HCT116 (cell line): ENCODE measurements around the gene RANGRF. TPM values are rescaled to one million over a fixed set of nuclear protein-coding genes. Genes with fewer than 3 reads are reported as not detected.

Source experiments
- ATAC-seq: fragments of 200-7000 bp; cut with Tn5 transposase; 2 replicates; pipeline ENCODE4 v1.9.1; 2020; ENCODE audit warnings: mild to moderate bottlenecking, moderate library complexity
- BruUV-seq: library from RNA; stranded (reverse); fragments of 400-500 nt; replicated peaks from 2 replicates; lab custom pipeline; 2021; lab: Mats Ljungman, UMichigan
- CTCF ChIA-PET: fragments of 300-600 bp; sonication (Branson Sonifier 250); formaldehyde crosslinking; loops from one replicate; lab custom pipeline; 2021; ENCODE audit warnings: antibody characterized with exemption; lab: Charles Lee
- POLR2A ChIA-PET: fragments of 300-600, 350-600 bp; sonication (Branson Sonifier 250); formaldehyde crosslinking; loops from one replicate; lab custom pipeline; 2021; ENCODE audit warnings: antibody characterized with exemption; lab: Charles Lee
- RAD21 ChIA-PET, 2 experiments: fragments of 300-600 bp; sonication (Branson Sonifier 250); formaldehyde crosslinking; loops; one replicate each; lab custom pipeline; 2023; ENCODE audit warnings: low total read pairs in 2 of 2; ENCODE audit not compliant: uncharacterized antibody in 2 of 2, unreplicated experiment in 2 of 2, low non-redundant PET in 1 of 2; lab: Charles Lee
- DNase-seq: peaks from one replicate; pipeline ENCODE4 v3.0.0-alpha.2; 2010; ENCODE audit warnings: low read depth, low spot score
- H2AFZ ChIP-seq: fragments of 200-600 bp; shearing (Covaris generic), sonication (generic); 2 replicates; pipeline ENCODE4 v1.6.1; 2017; ENCODE audit warnings: low read depth, mixed run types, mixed read lengths, antibody characterized with exemption, low read length; ENCODE audit not compliant: poor library complexity, severe bottlenecking
- H3K27ac ChIP-seq: 2 replicates; pipeline ENCODE4 v1.5.1; 2012; ENCODE audit warnings: low read depth, low read length
- H3K27me3 ChIP-seq: fragments of 200-600 bp; sonication (generic); 2 replicates; pipeline ENCODE4 v1.6.1; 2016; ENCODE audit warnings: mixed run types, low read length, mixed read lengths; ENCODE audit not compliant: insufficient read depth
- H3K36me3 ChIP-seq, 2 experiments: fragments of 200-500 bp in 1 of 2; fragments of 200-600 bp in 1 of 2; sonication (Bioruptor generic) in 1 of 2; sonication (generic) in 1 of 2; 2 replicates each; pipeline versions ENCODE4 v1.5.1 to v1.6.1; 2014 to 2016; ENCODE audit warnings: low read length in 2 of 2, inconsistent platforms in 1 of 2, mixed read lengths in 1 of 2, mixed run types in 1 of 2; ENCODE audit not compliant: insufficient read depth in 2 of 2, control insufficient read depth in 1 of 2
- H3K4me1 ChIP-seq, 2 experiments: fragments of 200-600 bp in 1 of 2; sonication (generic) in 1 of 2; 2 replicates each; pipeline versions ENCODE4 v1.5.1 to v1.6.1; 2012 to 2017; ENCODE audit warnings: low read length in 2 of 2, inconsistent platforms in 1 of 2, mild to moderate bottlenecking in 1 of 2, mixed read lengths in 1 of 2, mixed run types in 1 of 2, moderate library complexity in 1 of 2; ENCODE audit not compliant: insufficient read depth in 2 of 2, control insufficient read depth in 1 of 2
- H3K4me2 ChIP-seq: fragments of 200-600 bp; sonication (generic); 2 replicates; pipeline ENCODE4 v1.6.1; 2017; ENCODE audit warnings: mixed run types, low read length, mixed read lengths
- H3K4me3 ChIP-seq, 2 experiments: fragments of 200-600 bp in 1 of 2; sonication (generic) in 1 of 2; replicated peaks in 1 of 2; 2 replicates each; pipeline ENCODE4 v1.5.1; 2011 to 2016; ENCODE audit warnings: low read length in 2 of 2, control low read depth in 1 of 2, low read depth in 1 of 2, mild to moderate bottlenecking in 1 of 2, mixed read lengths in 1 of 2, mixed run types in 1 of 2
- H3K79me2 ChIP-seq: fragments of 200-600 bp; sonication (generic); 2 replicates; pipeline ENCODE4 v1.6.1; 2017; ENCODE audit warnings: mild to moderate bottlenecking, mixed run types, low read length, moderate library complexity, mixed read lengths; ENCODE audit not compliant: insufficient read depth
- H3K9ac ChIP-seq: fragments of 200-600 bp; sonication (generic); 2 replicates; pipeline ENCODE4 v1.6.1; 2016; ENCODE audit warnings: low read length, mixed read lengths
- H3K9me2 ChIP-seq: fragments of 200-600 bp; sonication (generic), shearing (Covaris generic); 2 replicates; pipeline ENCODE4 v1.6.1; 2017; ENCODE audit warnings: mixed run types, mild to moderate bottlenecking, moderate library complexity; ENCODE audit not compliant: insufficient read depth
- H3K9me3 ChIP-seq, 2 experiments: fragments of 200-500 bp in 1 of 2; fragments of 200-600 bp in 1 of 2; sonication (Bioruptor generic) in 1 of 2; sonication (generic) in 1 of 2; 2 replicates each; pipeline ENCODE4 v1.6.1; 2014 to 2017; ENCODE audit warnings: low read length in 2 of 2, mixed read lengths in 2 of 2, inconsistent platforms in 1 of 2, low read depth in 1 of 2, mild to moderate bottlenecking in 1 of 2, mixed run types in 1 of 2, moderate library complexity in 1 of 2; ENCODE audit not compliant: control insufficient read depth in 1 of 2, insufficient read depth in 1 of 2
- H4K20me1 ChIP-seq: fragments of 200-600 bp; sonication (generic), shearing (Covaris generic); 2 replicates; pipeline ENCODE4 v1.6.1; 2017; ENCODE audit warnings: mixed run types, mild to moderate bottlenecking, moderate library complexity; ENCODE audit not compliant: insufficient read depth
- CBX3 ChIP-seq: IDR thresholded peaks from 2 replicates; pipeline ENCODE4 v1.6.1; 2012; ENCODE audit warnings: low read depth
- CEBPB ChIP-seq: IDR thresholded peaks from 2 replicates; pipeline ENCODE4 v1.6.1; 2012; ENCODE audit warnings: low read depth
- ELF1 ChIP-seq: IDR thresholded peaks from 2 replicates; pipeline ENCODE4 v1.6.1; 2012; ENCODE audit warnings: low read depth, borderline replicate concordance
- MAX ChIP-seq: IDR thresholded peaks from 2 replicates; pipeline ENCODE4 v1.6.1; 2012
- POLR2A ChIP-seq: IDR thresholded peaks from 2 replicates; pipeline ENCODE4 v1.7.0; 2011; ENCODE audit warnings: borderline replicate concordance; ENCODE audit not compliant: insufficient read depth, insufficient read length; ENCODE audit errors: extremely low read depth
- RAD21 ChIP-seq: IDR thresholded peaks from 2 replicates; pipeline ENCODE4 v1.6.1; 2012; ENCODE audit warnings: low read depth, mild to moderate bottlenecking
- REST ChIP-seq: IDR thresholded peaks from 2 replicates; pipeline ENCODE4 v1.6.1; 2012; ENCODE audit warnings: low read depth
- SP1 ChIP-seq: IDR thresholded peaks from 2 replicates; pipeline ENCODE4 v1.6.1; 2012; ENCODE audit warnings: low read depth
- SRF ChIP-seq: IDR thresholded peaks from 2 replicates; pipeline ENCODE4 v1.6.1; 2012; ENCODE audit warnings: low read depth
- YY1 ChIP-seq: IDR thresholded peaks from 2 replicates; pipeline ENCODE4 v1.6.1; 2011; ENCODE audit warnings: low read length, low read depth, moderate library complexity, mild to moderate bottlenecking; ENCODE audit not compliant: insufficient replicate concordance; ENCODE audit errors: extremely low read depth
- ZBTB33 ChIP-seq: IDR thresholded peaks from 2 replicates; pipeline ENCODE4 v1.6.1; 2011; ENCODE audit warnings: mild to moderate bottlenecking, low read length, moderate library complexity; ENCODE audit not compliant: insufficient replicate concordance; ENCODE audit errors: extremely low read depth
- intact Hi-C: fragments of 100-400 bp; cut with micrococcal nuclease; formaldehyde crosslinking; loops from 2 replicates; pipeline ENCODE4 v1.10.0; 2022
- total RNA-seq: library from RNA; stranded (reverse); gene quantifications from one replicate; pipeline ENCODE4 v1.2.1, GENCODE V29; 2021; ENCODE audit not compliant: unreplicated experiment

Gene RANGRF
- total RNA-seq, 1 experiment from 2014 or later = 33.2 TPM

GRCh38 chr17:8312251-8312650, 23.8 kb downstream of the RANGRF start:
- intact Hi-C loops = no loop called here
- H2AFZ ChIP-seq = no peak overlapping the region
- RAD21 ChIA-PET = no interaction called here
- H3K4me2 ChIP-seq = no peak overlapping the region
- H3K27me3 ChIP-seq = no peaks in the 10 kb centered on the region; the same call in 1 of the 2 replicates
- H3K4me3 ChIP-seq = no peak overlapping the region
- H3K36me3 ChIP-seq = no peaks in the 10 kb centered on the region
- POLR2A ChIA-PET = no interaction called here
- no peak overlapping the region for H3K9ac ChIP-seq
- H3K9me2 ChIP-seq = no peaks in the 10 kb centered on the region
- H3K27ac ChIP-seq = no peak overlapping the region
- no TSS peak for BruUV-seq
- ATAC-seq = no peak
- no peaks in the 10 kb centered on the region for H3K79me2 ChIP-seq
- no peak for DNase-seq
- H4K20me1 ChIP-seq = no peaks in the 10 kb centered on the region
- H3K9me3 ChIP-seq = no peaks in the 10 kb centered on the region
- no peak for TF ChIP-seq ZBTB33
- no peak for TF ChIP-seq YY1
- TF ChIP-seq SP1 = no peak
- TF ChIP-seq POLR2A = no peak
- TF ChIP-seq CEBPB = no peak
- CTCF ChIA-PET = no interaction called here
- no peaks in the 10 kb centered on the region for H3K4me1 ChIP-seq

- Histone ChIP-seq H3K4me2 (no peak overlapping the region), H3K36me3 (no peaks in the 10 kb centered on the region), H2AFZ (no peak overlapping the region), H3K79me2 (no peaks in the 10 kb centered on the region), H3K4me3 (no peak overlapping the region), H3K27me3 (no peaks in the 10 kb centered on the region; the same call in 1 of the 2 replicates), H3K9ac (no peak overlapping the region), H3K9me3 (no peaks in the 10 kb centered on the region), H3K9me2 (no peaks in the 10 kb centered on the region), H4K20me1 (no peaks in the 10 kb centered on the region), H3K4me1 (no peaks in the 10 kb centered on the region), H3K27ac (no peak overlapping the region)
- CTCF ChIA-PET = no interaction called here
- TF ChIP-seq MAX (no peak), SRF (no peak), RAD21 (no peak), YY1 (no peak), ELF1 (no peak), POLR2A (no peak), REST (no peak), CBX3 (no peak)
- ATAC-seq = no peak
- RAD21 ChIA-PET = no interaction called here
- POLR2A ChIA-PET = no interaction called here
- no peak for DNase-seq
- BruUV-seq = no TSS peak
- intact Hi-C loops = no loop called here
These were observed 24.5 kb downstream of the RANGRF start for GRCh38 chr17:8312726-8313600.
